NCI-H128 (cell line): ENCODE results near the gene ZC3H12D.
"Not testable (repeated sequence)": the region's sequence is repeated elsewhere in the genome, so short reads cannot be mapped to it uniquely, and the experiment has no call there.

Experiments
- DNase-seq: peaks from one replicate; lab custom pipeline; 2025; ENCODE audit not compliant: unreplicated experiment; lab: John Stamatoyannopoulos, UW

Gene ZC3H12D

DNA sequence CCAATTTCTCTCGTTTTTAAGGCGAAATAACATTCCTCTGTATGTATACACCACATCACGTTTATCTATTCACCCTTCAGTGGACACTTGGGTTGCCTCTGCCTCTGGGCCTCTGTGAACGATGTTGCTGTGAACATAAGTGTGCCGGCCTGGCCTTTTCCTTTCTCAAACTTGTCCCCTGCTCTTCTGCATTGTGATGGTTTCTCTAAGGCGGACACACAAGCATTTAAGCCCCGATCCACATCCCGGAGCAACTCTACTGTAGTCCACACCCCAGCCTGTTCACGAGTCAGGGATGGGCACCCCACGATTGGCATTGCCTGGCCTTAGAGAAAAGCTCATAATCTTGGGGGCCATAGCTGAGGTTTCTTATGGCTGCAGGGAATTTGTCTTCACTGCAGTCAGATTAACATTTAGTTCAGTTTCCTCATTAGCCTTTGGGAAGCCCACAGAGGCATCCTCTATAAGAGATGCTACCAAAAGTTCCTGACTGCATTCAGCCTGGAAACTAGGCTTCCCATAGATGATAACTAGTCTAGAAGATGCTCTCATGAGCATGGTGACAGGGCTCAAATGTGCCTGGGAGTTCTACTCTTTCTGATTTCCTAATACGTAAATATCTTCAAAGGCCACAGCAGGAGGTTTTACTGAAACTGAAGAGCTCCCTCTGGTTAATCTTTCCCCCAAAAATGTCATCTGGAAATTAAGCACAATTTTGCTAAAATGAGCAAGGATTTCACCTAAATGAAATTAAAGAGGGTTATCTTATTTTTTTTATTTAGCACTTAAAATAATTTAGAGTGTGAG, 762 bp downstream of the ZC3H12D start:
- DNase-seq, result no peak

- no peak for DNase-seq
Measured at GRCh38 chr6:149483334-149483725, 1.5 kb downstream of the ZC3H12D start.

DNA sequence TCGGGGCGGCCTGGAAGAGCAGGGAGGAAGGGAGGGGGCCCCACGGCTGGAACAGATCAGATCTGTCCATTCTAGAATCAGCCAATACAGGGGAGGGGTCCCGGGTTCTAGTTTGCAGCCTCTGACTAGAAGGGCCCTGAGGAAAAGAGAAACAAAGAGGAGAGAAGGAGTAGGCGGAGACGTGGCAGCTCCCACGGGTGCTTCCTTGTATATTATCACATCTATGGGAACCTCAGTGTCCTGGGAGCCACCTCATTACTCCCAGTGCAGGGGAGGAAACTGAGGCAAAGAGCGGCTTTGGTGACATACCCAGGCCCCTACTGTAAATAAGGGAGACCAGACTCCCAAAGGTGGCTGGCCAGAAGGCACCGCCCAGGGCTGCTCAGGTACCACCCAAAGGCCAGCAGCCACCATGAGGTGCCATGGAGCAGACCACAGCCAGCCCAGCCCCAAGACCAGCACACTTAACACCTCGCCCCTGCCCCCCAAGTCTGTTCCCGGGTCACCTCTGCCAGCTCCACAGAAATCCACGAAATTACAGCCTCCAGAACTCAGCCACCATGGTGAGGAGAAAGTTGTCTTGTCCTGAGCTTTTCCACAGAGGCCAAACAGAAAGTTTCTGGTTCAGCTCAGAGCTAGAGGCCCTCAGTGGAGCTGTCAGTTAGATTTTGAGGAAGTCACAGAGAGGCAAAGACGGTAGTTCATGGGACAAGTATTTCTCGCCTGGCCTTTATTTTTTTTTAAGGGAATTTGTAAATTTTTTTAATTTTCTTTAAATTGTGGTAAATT, 2.1 kb downstream of the ZC3H12D start:
- DNase-seq, result no peak

- no peak for DNase-seq
Measured at GRCh38 chr6:149480502-149481280, 4.1 kb downstream of the ZC3H12D start.

DNA sequence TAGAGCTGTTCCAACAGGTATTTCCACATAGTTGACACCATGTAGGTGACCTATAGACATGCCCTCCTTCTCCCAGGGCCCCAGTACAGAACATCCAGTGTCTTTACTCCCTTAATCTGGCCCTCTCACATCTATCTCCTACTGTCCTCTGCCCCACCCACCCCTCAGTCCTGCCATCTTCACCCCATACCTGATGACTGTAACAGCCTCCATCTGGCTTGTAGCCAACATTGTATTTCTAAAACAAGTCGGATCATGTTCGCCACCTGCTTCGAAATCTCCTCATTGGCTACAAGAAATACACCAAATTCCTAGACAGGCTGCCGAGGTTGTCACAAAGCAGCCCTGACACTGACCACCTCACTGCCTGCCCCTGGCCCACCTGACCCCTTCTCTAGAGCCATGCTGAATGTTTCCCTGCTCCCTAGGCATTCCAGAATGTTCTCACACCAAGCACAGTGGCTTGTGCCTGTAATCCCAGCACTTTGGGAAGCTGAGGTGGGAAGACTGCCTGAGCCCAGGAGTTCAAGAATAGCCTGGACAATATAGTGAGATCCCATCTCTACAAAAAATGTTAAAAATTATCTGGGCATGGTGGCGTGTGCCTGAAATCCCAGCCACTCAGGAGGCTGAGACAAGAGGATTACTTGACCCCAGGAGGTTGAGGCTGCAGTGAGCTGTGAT, 6.0 kb downstream of the ZC3H12D start:
- no peak for DNase-seq

- no peak for DNase-seq
Measured at GRCh38 chr6:149477544-149477943, 7.3 kb downstream of the ZC3H12D start.

- DNase-seq, result no peak
Measured at GRCh38 chr6:149476789-149477455, 7.9 kb downstream of the ZC3H12D start.

- DNase-seq, result no peak
Measured at GRCh38 chr6:149474108-149474935, 10.5 kb downstream of the ZC3H12D start.

GRCh38 chr6:149473080-149474052, 11.4 kb downstream of the ZC3H12D start:
- DNase-seq, result peak; percentile 6

GRCh38 chr6:149472241-149472640, 12.6 kb downstream of the ZC3H12D start:
- no peak for DNase-seq

DNA sequence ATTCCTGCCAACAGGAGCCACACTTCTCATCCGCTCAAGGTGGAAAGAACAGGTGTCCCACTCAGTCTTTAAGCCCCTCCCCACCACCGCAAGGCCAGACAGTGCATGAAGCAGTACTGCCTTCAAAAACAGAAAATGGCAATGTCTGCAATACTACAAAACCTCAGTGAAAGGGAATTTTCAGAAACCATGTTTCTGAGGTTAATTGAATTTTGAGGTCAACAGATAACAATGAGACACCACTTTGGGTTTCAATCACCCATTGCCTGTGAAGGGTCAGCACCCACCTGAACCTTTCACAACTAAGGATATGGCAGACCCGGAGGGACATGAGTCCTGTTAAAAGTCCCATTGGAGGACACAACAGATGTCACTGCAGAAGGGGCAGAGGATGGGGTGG, 13.0 kb downstream of the ZC3H12D start:
- no peak for DNase-seq

- no peak for DNase-seq
Measured at GRCh38 chr6:149470948-149471347, 13.9 kb downstream of the ZC3H12D start.

GRCh38 chr6:149468179-149468578, 16.6 kb downstream of the ZC3H12D start:
- no peak for DNase-seq

- no peak for DNase-seq
Measured at GRCh38 chr6:149467265-149467664, 17.5 kb downstream of the ZC3H12D start.

- no peak for DNase-seq
Measured at GRCh38 chr6:149464411-149464810, 20.4 kb downstream of the ZC3H12D start.

GRCh38 chr6:149463781-149464180, 21.0 kb downstream of the ZC3H12D start:
- no peak for DNase-seq

DNA sequence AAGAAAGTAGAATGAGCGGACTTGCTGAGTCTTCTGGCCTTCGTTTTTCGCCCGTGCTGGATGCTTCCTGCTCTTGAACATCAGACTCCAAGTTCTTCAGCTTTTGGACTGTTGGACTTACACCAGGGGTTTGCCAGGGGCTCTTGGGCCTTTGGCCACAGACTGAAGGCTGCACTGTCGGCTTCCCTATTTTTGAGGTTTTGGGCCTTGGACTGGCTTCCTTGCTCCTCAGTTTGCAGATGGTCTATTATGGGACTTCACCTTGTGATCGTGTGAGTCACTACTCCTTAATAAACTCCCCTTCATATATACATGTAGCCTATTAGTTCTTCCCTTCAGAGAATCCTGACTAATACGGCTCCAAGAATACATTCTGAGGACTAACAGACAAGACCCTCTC, 22.1 kb downstream of the ZC3H12D start:
- not testable (repeated sequence) for DNase-seq

GRCh38 chr6:149461670-149462069, 23.1 kb downstream of the ZC3H12D start:
- DNase-seq, result no peak
